ENCODE data around the gene TMEM129.

TMEM129 gene

DNA sequence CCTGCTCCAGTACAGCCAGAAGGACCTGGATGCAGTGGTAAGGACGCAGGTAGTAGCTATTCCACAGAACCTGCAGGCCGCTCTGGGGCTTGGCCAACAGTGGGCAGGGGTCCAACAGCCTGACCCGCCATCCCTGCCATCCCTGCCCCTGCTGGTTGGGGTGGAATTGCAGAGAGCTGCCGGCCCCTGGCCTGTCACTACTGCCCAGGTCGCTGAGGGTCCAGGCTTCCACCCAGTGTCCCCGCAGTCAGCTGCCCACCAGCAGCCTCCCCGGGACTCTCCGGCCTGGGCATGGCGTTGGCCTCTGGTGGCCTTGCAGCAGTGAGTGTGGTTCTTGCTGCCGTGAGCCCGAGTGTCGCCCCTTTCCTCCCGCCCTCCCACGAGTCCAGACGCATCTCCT, 16.5 kb upstream of the TMEM129 start:
- H3K4me3 ChIP-seq (replicated peaks; ENCODE audit: low read depth, low read length): no peak overlapping the region
- no peak for DNase-seq (ENCODE audit: extremely low read depth, low read depth)
- TF ChIP-seq, protein P1, sequence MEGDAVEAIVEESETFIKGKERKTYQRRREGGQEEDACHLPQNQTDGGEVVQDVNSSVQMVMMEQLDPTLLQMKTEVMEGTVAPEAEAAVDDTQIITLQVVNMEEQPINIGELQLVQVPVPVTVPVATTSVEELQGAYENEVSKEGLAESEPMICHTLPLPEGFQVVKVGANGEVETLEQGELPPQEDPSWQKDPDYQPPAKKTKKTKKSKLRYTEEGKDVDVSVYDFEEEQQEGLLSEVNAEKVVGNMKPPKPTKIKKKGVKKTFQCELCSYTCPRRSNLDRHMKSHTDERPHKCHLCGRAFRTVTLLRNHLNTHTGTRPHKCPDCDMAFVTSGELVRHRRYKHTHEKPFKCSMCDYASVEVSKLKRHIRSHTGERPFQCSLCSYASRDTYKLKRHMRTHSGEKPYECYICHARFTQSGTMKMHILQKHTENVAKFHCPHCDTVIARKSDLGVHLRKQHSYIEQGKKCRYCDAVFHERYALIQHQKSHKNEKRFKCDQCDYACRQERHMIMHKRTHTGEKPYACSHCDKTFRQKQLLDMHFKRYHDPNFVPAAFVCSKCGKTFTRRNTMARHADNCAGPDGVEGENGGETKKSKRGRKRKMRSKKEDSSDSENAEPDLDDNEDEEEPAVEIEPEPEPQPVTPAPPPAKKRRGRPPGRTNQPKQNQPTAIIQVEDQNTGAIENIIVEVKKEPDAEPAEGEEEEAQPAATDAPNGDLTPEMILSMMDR (IDR thresholded peaks at IDR 0.05; ENCODE audit: low read depth, low read length, missing control alignments): no peak

DNA sequence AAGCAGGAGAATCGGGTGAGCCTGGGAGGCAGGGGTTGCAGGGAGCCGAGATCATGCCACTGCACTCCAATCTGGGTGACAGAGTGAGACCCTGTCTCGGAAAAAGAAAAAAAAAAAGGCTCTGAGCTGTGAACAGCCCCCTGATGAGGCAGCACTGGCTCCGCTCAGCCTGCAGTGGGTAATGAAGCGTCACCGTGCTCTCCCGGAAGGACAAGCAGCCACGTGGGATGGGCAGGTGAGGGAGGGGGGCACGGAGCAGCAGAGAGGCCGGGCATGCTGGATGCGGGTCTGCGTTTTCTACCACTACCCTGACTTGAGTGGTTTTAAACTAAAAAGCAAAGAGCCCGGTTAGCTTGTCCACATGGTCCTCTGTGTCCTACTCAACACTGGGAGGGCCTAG, 15.7 kb upstream of the TMEM129 start:
- TF ChIP-seq, protein P1 (IDR thresholded peaks at IDR 0.05; ENCODE audit: low read depth, low read length, missing control alignments): no peak

DNA sequence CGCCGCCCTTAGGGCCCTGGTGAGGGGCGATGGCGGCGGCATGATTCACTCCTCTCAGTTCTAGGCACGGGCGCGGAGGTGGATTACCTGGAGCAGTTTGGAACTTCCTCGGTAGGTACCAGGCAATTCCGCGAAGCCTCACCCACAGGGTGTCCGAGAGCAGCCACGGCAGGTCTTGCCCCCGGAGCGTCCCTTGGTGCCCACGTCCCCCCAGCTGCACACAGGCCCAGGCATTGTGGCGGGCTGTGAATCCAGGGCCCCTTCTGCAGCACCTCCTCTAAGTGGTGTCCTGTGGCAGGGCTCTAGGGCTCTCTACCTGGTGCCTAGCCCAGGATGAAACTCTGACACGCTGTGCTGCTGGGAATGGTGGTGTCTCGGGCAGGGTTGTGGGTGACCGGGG, 14.1 kb upstream of the TMEM129 start:
- DNase-seq (ENCODE audit: extremely low read depth, low read depth): no peak
- no peak overlapping the region for H3K4me3 ChIP-seq (replicated peaks; ENCODE audit: low read depth, low read length)
- TF ChIP-seq, protein P1 (IDR thresholded peaks at IDR 0.05; ENCODE audit: low read depth, low read length, missing control alignments): no peak

More for the DNA sequence above, 15.7 kb upstream of the TMEM129 start:
- no peak for DNase-seq (ENCODE audit: extremely low read depth, low read depth)
- H3K4me3 ChIP-seq (replicated peaks; ENCODE audit: low read depth, low read length): no peak overlapping the region

DNA sequence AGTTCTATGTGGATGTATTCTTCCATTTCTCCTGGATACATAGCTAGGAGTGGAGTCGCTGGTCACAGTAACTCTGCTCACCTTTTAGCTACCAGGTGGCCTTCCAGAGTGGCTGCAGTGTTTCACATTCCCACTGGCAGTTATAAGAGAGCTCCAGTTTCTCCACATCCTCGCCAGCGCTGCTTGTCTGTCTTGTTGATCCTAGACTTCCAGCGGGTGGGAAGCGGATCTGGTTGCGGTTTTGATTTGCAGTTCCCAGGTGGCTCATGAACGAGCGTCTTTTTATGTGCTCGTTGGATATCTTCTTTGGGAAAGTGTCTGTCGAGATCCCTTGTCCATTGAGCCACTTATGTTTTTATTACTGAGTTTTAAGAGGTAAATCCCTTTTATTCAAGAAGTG, 11.8 kb upstream of the TMEM129 start:
- TF ChIP-seq, protein P1 (IDR thresholded peaks at IDR 0.05; ENCODE audit: low read depth, low read length, missing control alignments): no peak
- no peak overlapping the region for H3K4me3 ChIP-seq (replicated peaks; ENCODE audit: low read depth, low read length)
- no peak for DNase-seq (ENCODE audit: extremely low read depth, low read depth)

DNA sequence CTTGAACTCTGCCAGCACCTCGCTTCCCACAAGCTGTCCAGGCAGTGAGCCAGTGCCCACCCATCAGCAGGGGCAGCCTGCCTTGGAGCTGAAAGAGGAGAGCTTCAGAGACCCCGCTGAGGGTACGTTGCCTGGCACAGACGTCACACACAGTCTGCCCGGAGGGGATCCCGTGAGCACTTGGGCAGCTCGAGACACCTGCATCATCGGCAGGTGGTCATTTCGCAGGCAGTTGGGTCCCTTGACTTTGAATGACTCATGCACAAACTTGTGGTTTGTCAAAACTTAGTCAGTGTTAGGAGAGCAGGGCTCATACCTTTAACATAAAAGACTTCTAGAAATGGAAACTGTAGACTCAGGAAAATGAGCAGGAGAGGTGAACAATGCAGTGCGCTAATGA, 10.1 kb upstream of the TMEM129 start:
- H3K4me3 ChIP-seq (replicated peaks; ENCODE audit: low read depth, low read length): no peak overlapping the region
- TF ChIP-seq, protein P1 (IDR thresholded peaks at IDR 0.05; ENCODE audit: low read depth, low read length, missing control alignments): no peak
- DNase-seq (ENCODE audit: extremely low read depth, low read depth): no peak

DNA sequence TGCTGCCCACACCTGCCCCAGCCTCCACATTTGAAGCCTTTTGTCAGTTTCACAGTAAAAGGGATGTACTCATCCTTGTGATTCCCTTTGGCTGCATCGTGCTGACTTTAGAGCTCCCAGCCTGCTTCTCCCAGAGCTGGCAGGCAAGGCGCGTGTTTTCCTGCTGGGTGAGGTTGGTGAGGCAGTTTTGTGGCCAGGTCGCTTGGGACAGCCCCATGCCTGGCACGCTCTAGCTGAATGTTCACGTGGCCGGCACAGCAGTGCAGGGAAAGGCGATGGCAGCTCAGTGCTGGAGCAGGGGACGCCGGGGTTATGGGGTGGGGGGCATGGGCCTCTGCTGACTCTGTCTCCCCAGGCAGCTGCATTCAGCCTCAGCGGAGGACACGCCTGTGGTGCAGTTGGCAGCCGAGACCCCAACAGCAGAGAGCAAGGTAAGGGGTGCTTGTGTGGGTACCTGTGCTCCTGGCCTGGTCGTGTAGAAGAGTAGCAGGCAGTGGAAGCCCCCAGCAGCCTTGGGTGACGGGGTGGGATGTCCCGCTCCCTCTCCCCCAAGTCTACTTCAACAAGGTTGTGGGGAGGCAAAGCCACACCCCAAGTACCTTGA, 9.5 kb upstream of the TMEM129 start:
- no peak overlapping the region for H3K4me3 ChIP-seq (replicated peaks; ENCODE audit: low read depth, low read length)
- no peak for DNase-seq (ENCODE audit: extremely low read depth, low read depth)
- TF ChIP-seq, protein P1 (IDR thresholded peaks at IDR 0.05; ENCODE audit: low read depth, low read length, missing control alignments): no peak

Measured in HFF-Myc (cell line).